Transverse colon (tissue), 4 donors: ENCODE measurements around the gene SP140L. TPM values are rescaled to one million over a fixed set of nuclear protein-coding genes. Genes with fewer than 3 reads are reported as not detected.
"Not testable (repeated sequence)": the region's sequence is repeated elsewhere in the genome, so short reads cannot be mapped to it uniquely, and the experiment has no call there.

Experiments
- DNase-seq: peaks from one replicate; pipeline ENCODE4 v3.0.0-alpha.2; 2019
- H3K27ac ChIP-seq, 4 donors: fragments of 200-600 bp; sonication (generic); 2 replicates each; pipeline ENCODE4 v1.5.1; 2016 to 2018; ENCODE audit warnings: inconsistent platforms in 4 of 4
- H3K27me3 ChIP-seq: fragments of 200-600 bp; sonication (generic); 2 replicates; pipeline ENCODE4 v1.5.1; 2017; ENCODE audit warnings: inconsistent platforms
- H3K36me3 ChIP-seq, 4 donors: fragments of 200-600 bp; sonication (generic); 2 replicates each; pipeline ENCODE4 v1.5.1; 2017 to 2019; ENCODE audit warnings: inconsistent platforms in 4 of 4
- H3K4me1 ChIP-seq, 4 donors: fragments of 200-600 bp; sonication (generic); 2 replicates each; pipeline ENCODE4 v1.5.1; 2017 to 2020; ENCODE audit warnings: inconsistent platforms in 4 of 4
- H3K4me3 ChIP-seq, 4 donors: fragments of 200-600 bp; sonication (generic); 1 replicate in 1 of 4; 2 replicates in 3 of 4; pipeline versions ENCODE4 v1.5.1 to v1.6.1; 2017 to 2019; ENCODE audit warnings: inconsistent platforms in 4 of 4
- H3K9me3 ChIP-seq, 2 donors: fragments of 200-600 bp; sonication (generic); 2 replicates each; pipeline ENCODE4 v1.5.1; 2017 to 2019; ENCODE audit warnings: inconsistent platforms in 2 of 2
- EP300 ChIP-seq: sonication (generic); formaldehyde crosslinking; IDR thresholded peaks from one replicate; pipeline ENCODE4 v1.6.1; 2017; ENCODE audit warnings: antibody characterized with exemption, low read depth
- POLR2A ChIP-seq: fragments of 450-650 bp; IDR thresholded peaks from one replicate; pipeline ENCODE4 v1.6.1; 2016; ENCODE audit warnings: antibody characterized with exemption, mild to moderate bottlenecking, moderate library complexity
- POLR2AphosphoS5 ChIP-seq, 3 donors: sonication (generic); formaldehyde crosslinking; IDR thresholded peaks; one replicate each; pipeline ENCODE4 v1.6.1; 2016; ENCODE audit warnings: antibody characterized with exemption in 3 of 3
- WGBS, 2 donors: methylation state at CpG; one replicate each; pipeline ENCODE4 v1.1.5; 2018; ENCODE audit warnings: low coverage in 1 of 2; 5-methylcytosine and 5-hydroxymethylcytosine counted together
- in situ Hi-C, 4 donors: fragments of 200-750 bp; cut with MboI; loops; one replicate each; pipeline versions ENCODE4 v1.15.0 to v1.15.1; 2017; ENCODE audit warnings: low sequenced_read_pairs in 3 of 4, low pct_ligation_motif_present in 1 of 4, low pct_unique_long_range_greater_than_20kb in 1 of 4
- intact Hi-C: fragments of 100-400 bp; cut with DNase I; formaldehyde crosslinking; loops from one replicate; pipeline ENCODE4 v1.15.1; 2023; ENCODE audit warnings: low total_unique reads
- total RNA-seq, 4 donors: library from RNA; depleted of rRNA; stranded (reverse); fragments of >200 nt; gene quantifications; one replicate each; pipeline ENCODE4 v1.1.0, GENCODE V29; 2016
- TF ChIP-seq, protein P1 (sequence below), 5 experiments: fragments of 200-600 bp in 3 of 5; fragments of 450-650 bp in 2 of 5; sonication (generic) in 3 of 5; IDR thresholded peaks; 1 replicate in 2 of 5; 2 replicates in 3 of 5; pipeline ENCODE4 v1.5.1; 2016 to 2017; ENCODE audit warnings: antibody characterized with exemption in 5 of 5, inconsistent platforms in 3 of 5, mild to moderate bottlenecking in 2 of 5, moderate library complexity in 1 of 5

The SP140L gene
- total RNA-seq: 10 to 100 TPM in 2 of 4 donors, 1 to 10 TPM in 2; 6.8 to 32.9 (median 17.9) TPM

DNA sequence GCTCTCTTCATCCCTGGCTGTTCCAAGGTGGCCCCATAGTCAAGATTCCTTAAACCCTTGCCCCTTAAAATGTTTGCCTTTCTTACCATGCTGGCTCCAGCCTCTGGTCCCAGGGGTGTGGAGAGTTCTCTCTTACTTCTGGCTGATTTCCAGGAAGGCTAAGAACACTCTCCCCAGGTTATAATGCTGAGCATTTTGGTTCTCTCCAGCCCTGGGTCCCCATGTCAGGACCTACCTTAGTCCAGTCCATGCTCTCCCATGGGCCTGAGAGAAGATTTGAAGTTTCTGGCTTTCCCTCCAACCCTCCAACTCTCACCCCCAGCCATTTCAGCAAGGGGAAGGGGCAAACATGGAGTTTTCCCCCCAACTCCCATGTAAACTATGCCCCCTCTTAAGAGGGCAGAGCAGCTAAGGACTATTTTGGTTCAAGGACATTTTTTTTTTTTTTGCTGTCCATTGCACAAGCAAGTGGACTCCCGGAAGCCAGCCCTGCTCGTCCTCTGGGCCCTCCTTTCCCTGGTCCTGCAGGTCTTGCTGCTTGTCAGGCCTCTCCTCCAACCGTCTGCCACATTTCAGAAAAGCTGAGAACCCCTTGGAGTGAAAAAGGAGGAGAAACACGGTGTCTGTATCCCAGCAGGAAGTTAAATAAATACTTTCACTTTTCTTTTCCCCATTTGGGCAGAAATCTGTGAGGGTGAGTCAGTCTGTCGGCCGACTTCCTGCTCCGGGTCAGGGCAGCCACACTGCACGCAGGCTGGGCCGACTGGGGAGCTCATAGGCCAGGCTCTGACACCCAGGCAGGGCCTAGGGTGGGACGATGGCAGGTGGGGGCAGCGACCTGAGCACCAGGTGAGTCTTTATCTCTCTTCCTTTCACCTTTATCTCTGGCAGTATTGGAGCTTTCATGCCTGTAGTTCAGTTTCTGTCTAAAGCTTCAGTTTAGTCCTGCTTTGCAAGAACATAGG, at the start of gene SP140L:
Gene SP140L (plus strand): TSS at position 741 of the 965 bp plus-strand sequence. CDS start 77 bp downstream, at position 818.
- Histone ChIP-seq H3K27me3 (no peaks in the 10 kb centered on the region), H3K36me3 (peaks cover 0 to 4% (median 0%) of the 10 kb centered on the region in 4 donors), H3K27ac (peak within 1 kb of the TSS; percentile 80 to 93 (median 86)), H3K4me1 (peaks cover 0 to 29% (median 14%) of the 10 kb centered on the region in 4 donors), H3K9me3 (no peaks in the 10 kb centered on the region), H3K4me3 (peak within 1 kb of the TSS; percentile 6 to 54 (median 33))
- in situ Hi-C loops: no loop called here
- TF ChIP-seq POLR2AphosphoS5 (IDR thresholded peaks at IDR 0.05) (peak in 2 of 3 donors; percentile 59 to 68), POLR2A (peak; percentile 66), EP300 (no peak)
- TF ChIP-seq, protein P1, sequence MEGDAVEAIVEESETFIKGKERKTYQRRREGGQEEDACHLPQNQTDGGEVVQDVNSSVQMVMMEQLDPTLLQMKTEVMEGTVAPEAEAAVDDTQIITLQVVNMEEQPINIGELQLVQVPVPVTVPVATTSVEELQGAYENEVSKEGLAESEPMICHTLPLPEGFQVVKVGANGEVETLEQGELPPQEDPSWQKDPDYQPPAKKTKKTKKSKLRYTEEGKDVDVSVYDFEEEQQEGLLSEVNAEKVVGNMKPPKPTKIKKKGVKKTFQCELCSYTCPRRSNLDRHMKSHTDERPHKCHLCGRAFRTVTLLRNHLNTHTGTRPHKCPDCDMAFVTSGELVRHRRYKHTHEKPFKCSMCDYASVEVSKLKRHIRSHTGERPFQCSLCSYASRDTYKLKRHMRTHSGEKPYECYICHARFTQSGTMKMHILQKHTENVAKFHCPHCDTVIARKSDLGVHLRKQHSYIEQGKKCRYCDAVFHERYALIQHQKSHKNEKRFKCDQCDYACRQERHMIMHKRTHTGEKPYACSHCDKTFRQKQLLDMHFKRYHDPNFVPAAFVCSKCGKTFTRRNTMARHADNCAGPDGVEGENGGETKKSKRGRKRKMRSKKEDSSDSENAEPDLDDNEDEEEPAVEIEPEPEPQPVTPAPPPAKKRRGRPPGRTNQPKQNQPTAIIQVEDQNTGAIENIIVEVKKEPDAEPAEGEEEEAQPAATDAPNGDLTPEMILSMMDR (IDR thresholded peaks at IDR 0.05): no peak
- WGBS, 2 donors: 5 to 6% methylated on average over 2 to 11 of the region's 11 CpGs
- peak; percentile 85 for DNase-seq
- intact Hi-C loops: no loop called here

DNA sequence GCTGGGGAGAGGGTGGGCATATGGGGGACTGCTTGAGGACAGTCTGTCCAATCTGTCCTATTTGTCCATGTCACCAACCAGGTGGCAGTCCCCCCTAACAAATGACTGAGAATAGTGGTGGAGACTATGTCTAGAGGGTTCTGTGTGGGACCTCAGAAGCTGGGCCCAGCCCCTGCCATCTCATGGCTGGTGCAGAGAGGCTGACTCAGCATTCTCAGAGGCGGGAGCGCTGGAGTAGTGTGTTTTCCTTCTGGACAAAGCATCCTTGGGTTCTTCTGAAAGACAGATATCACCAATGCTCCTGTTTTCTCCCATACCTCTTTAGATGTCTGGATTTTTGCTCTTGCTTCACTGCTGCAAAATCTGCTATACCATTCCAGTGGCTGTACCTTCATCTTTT, 44.1 kb upstream of the SP140L start:
- Histone ChIP-seq H3K36me3 (no peaks in the 10 kb centered on the region), H3K4me1 (no peaks in the 10 kb centered on the region), H3K9me3 (no peaks in the 10 kb centered on the region), H3K27me3 (no peaks in the 10 kb centered on the region), H3K4me3 (no peak overlapping the region), H3K27ac (no peak overlapping the region)
- in situ Hi-C loops: no loop called here
- no peak for DNase-seq
- WGBS, 2 donors: 92% methylated on average over 2 of the region's 2 CpGs; no CpG with 5 or more reads in 1 of the 2 donors
- TF ChIP-seq POLR2A: no peak
- intact Hi-C loops: no loop called here

DNA sequence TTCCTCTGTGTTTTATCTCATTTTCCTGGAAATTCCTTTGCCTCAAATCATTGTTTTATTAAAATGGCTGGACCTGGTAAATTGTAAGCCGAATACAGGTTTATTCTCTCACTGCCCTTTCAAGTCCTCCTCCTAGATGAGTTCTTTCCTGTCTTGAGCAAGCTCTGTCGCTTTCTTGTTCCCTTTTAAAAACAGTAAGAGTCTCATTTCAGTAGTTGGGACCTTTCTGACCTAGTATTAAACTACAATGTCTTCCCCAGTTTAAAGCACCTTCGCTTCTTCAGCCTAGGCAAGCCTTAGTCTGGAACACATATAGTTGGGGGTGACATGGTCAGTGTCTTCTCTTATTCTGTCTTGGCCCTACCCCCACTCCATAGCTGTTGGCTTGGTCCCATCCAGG, 40.9 kb upstream of the SP140L start:
- intact Hi-C loops (no loop called here), in situ Hi-C loops (no loop called here)
- Histone ChIP-seq H3K4me3 (no peak overlapping the region), H3K27me3 (no peaks in the 10 kb centered on the region), H3K4me1 (no peaks in the 10 kb centered on the region), H3K9me3 (no peaks in the 10 kb centered on the region), H3K36me3 (no peaks in the 10 kb centered on the region), H3K27ac (no peak overlapping the region)
- 83 to 84% methylated on average over 3 of the region's 3 CpGs for WGBS, 2 donors
- no peak for DNase-seq
- no peak for TF ChIP-seq EP300
- TF ChIP-seq, protein P1 (IDR thresholded peaks at IDR 0.05): no peak
- TF ChIP-seq POLR2AphosphoS5 (IDR thresholded peaks at IDR 0.05): no peak
- TF ChIP-seq POLR2A: no peak

DNA sequence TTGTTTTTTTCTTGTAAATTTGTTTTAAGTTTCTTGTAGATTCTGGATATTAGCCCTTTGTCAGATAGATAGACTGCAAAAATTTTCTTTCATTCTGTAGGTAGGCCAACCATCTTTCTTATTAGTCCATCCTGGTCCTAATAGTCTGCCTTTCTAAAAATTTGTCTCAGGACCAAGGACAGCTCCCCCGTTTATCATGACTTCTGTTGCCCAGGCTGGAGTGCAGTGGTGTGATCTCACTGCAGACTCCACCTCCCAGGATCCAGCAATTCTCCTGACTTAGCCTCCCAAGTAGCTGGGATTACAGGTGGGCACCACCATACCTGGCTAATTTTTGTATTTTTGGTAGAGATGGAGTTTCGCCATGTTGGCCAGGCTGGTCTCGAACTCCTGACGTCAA, 37.7 kb upstream of the SP140L start:
- WGBS, 2 donors: 89% methylated on average over 4 of the region's 4 CpGs; no CpG with 5 or more reads in 1 of the 2 donors
- DNase-seq, H3K27ac ChIP-seq, H3K4me1 ChIP-seq, H3K4me3 ChIP-seq, H3K27me3 ChIP-seq, intact Hi-C loops, H3K9me3 ChIP-seq, in situ Hi-C loops, H3K36me3 ChIP-seq: not testable (repeated sequence)

DNA sequence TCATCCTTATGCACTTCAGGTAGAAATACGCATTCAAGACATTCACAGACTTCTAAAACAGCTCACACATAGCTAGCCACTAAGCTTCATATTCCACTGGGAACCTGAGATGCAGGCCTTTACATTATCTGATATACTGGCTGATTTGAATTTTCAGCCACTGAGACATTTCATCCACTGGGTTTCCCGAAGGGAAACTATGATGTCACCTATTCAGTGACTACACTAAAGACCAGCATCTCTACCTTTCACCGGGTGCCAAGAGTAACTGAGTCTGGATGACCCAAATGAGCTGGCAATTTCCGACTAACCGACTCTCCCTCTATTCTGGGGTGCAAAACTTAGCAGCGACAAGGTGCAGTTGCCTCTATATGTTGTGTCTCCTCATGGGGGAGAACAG, 31.8 kb upstream of the SP140L start:
- H3K9me3 ChIP-seq: no peaks in the 10 kb centered on the region
- no peaks in the 10 kb centered on the region for H3K4me1 ChIP-seq
- H3K4me3 ChIP-seq: no peak overlapping the region
- intact Hi-C loops: no loop called here
- no peak for TF ChIP-seq POLR2AphosphoS5 (IDR thresholded peaks at IDR 0.05)
- TF ChIP-seq, protein P1 (IDR thresholded peaks at IDR 0.05): no peak
- no peak for TF ChIP-seq POLR2A
- TF ChIP-seq EP300: no peak
- H3K27ac ChIP-seq: no peak overlapping the region
- in situ Hi-C loops: no loop called here
- no peaks in the 10 kb centered on the region for H3K36me3 ChIP-seq
- no peak for DNase-seq
- WGBS, 2 donors: 96% methylated on average over 6 of the region's 6 CpGs; no CpG with 5 or more reads in 1 of the 2 donors
- no peaks in the 10 kb centered on the region for H3K27me3 ChIP-seq
